ENCODE data around the gene SLC7A7. TPM values are rescaled to one million over a fixed set of nuclear protein-coding genes. Genes with fewer than 3 reads are reported as not detected.

The SLC7A7 gene
- polyA plus RNA-seq, 1 donor from 2014 or later: not detected

DNA sequence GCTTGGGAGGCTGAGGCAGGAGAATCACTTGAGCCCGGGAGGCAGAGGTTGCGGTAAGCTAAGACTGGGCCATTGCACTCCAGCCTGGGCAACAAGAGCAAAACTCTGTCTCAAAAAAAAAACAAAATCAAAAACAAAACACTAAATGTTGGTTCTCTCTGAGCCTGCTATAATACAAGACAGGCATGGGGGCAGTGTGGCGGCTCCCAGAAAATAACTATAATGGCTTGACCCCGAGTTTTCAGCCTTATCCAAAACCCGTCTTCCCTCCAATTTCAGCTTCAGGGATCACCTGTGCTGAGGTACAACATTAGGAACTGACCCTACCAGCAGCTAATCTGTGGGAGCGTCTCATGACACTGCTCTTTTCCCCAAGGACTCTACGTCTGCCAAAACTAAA is 862 bp downstream of the SLC7A7 start:
- Histone ChIP-seq H3K9me3 (ENCODE audit: low read length) (no peaks in the 10 kb centered on the region), H3F3A (ENCODE audit: insufficient read depth, low read length, poor library complexity, severe bottlenecking) (no peaks in the 10 kb centered on the region), H3K27ac (ENCODE audit: low read length) (no peak overlapping the region), H3K79me2 (replicated peaks; ENCODE audit: insufficient read depth, low read length) (no peaks in the 10 kb centered on the region), H3K9ac (ENCODE audit: low read length) (no peak overlapping the region), H3K4me2 (ENCODE audit: low read length) (no peak overlapping the region), H4K20me1 (ENCODE audit: insufficient read depth) (no peaks in the 10 kb centered on the region), H3K9me2 (ENCODE audit: insufficient read depth, low read length) (no peaks in the 10 kb centered on the region), H3K36me3 (ENCODE audit: insufficient read depth, low read length) (no peaks in the 10 kb centered on the region), H2AFZ (ENCODE audit: low read depth, low read length) (no peak overlapping the region), H3K4me3 (ENCODE audit: low read length) (no peak overlapping the region), H3K27me3 (ENCODE audit: insufficient read depth, low read depth, low read length) (no peaks in the 10 kb centered on the region)
- TF ChIP-seq MXI1 (conservative IDR thresholded peaks at IDR 0.05; ENCODE audit: poor library complexity, severe bottlenecking) (no peak), TAF1 (IDR thresholded peaks at IDR 0.05; ENCODE audit: low read depth) (no peak), POLR2AphosphoS5 (IDR thresholded peaks at IDR 0.05) (no peak), SMC3 (conservative IDR thresholded peaks at IDR 0.05; ENCODE audit: poor library complexity) (no peak), EP300 (conservative IDR thresholded peaks at IDR 0.05; ENCODE audit: poor library complexity, severe bottlenecking) (no peak), RAD21 (conservative IDR thresholded peaks at IDR 0.05) (no peak), EZH2 (IDR thresholded peaks at IDR 0.05; ENCODE audit: borderline replicate concordance, insufficient read depth, low read length, poor library complexity, severe bottlenecking) (no peak)
- TF ChIP-seq, protein P1, sequence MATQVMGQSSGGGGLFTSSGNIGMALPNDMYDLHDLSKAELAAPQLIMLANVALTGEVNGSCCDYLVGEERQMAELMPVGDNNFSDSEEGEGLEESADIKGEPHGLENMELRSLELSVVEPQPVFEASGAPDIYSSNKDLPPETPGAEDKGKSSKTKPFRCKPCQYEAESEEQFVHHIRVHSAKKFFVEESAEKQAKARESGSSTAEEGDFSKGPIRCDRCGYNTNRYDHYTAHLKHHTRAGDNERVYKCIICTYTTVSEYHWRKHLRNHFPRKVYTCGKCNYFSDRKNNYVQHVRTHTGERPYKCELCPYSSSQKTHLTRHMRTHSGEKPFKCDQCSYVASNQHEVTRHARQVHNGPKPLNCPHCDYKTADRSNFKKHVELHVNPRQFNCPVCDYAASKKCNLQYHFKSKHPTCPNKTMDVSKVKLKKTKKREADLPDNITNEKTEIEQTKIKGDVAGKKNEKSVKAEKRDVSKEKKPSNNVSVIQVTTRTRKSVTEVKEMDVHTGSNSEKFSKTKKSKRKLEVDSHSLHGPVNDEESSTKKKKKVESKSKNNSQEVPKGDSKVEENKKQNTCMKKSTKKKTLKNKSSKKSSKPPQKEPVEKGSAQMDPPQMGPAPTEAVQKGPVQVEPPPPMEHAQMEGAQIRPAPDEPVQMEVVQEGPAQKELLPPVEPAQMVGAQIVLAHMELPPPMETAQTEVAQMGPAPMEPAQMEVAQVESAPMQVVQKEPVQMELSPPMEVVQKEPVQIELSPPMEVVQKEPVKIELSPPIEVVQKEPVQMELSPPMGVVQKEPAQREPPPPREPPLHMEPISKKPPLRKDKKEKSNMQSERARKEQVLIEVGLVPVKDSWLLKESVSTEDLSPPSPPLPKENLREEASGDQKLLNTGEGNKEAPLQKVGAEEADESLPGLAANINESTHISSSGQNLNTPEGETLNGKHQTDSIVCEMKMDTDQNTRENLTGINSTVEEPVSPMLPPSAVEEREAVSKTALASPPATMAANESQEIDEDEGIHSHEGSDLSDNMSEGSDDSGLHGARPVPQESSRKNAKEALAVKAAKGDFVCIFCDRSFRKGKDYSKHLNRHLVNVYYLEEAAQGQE (IDR thresholded peaks at IDR 0.05; ENCODE audit: borderline replicate concordance): no peak
- TF ChIP-seq, protein P2, sequence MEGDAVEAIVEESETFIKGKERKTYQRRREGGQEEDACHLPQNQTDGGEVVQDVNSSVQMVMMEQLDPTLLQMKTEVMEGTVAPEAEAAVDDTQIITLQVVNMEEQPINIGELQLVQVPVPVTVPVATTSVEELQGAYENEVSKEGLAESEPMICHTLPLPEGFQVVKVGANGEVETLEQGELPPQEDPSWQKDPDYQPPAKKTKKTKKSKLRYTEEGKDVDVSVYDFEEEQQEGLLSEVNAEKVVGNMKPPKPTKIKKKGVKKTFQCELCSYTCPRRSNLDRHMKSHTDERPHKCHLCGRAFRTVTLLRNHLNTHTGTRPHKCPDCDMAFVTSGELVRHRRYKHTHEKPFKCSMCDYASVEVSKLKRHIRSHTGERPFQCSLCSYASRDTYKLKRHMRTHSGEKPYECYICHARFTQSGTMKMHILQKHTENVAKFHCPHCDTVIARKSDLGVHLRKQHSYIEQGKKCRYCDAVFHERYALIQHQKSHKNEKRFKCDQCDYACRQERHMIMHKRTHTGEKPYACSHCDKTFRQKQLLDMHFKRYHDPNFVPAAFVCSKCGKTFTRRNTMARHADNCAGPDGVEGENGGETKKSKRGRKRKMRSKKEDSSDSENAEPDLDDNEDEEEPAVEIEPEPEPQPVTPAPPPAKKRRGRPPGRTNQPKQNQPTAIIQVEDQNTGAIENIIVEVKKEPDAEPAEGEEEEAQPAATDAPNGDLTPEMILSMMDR (IDR thresholded peaks at IDR 0.05; ENCODE audit: poor library complexity, severe bottlenecking): no peak

DNA sequence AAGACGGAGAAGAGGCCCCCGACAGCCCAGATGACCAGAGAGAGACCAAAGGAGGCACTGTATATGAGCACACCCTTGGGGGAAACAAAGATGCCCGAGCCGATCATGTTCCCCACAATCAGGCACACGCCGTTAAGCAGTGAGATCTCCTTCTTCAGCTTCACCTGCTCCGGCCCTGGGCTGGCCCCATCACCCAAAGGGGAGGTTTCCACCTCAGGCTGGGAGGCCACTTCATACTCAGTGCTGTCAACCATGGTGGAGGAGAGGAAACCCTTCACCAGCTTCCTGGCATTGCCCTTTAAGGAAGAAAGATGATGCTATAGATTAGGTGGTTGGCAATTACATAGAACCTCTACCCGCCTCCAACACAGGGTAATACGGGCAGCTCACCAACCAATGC is 2.1 kb downstream of the SLC7A7 start:
- no peaks in the 10 kb centered on the region for H4K20me1 ChIP-seq (ENCODE audit: insufficient read depth)
- no peak overlapping the region for H3K4me2 ChIP-seq (ENCODE audit: low read length)

More for the DNA sequence above, 2.1 kb downstream of the SLC7A7 start:
- H3F3A ChIP-seq (ENCODE audit: insufficient read depth, low read length, poor library complexity, severe bottlenecking): no peaks in the 10 kb centered on the region
- no peaks in the 10 kb centered on the region for H3K36me3 ChIP-seq (ENCODE audit: insufficient read depth, low read length)
- H3K27ac ChIP-seq (ENCODE audit: low read length): no peak overlapping the region
- no peaks in the 10 kb centered on the region for H3K79me2 ChIP-seq (replicated peaks; ENCODE audit: insufficient read depth, low read length)
- no peaks in the 10 kb centered on the region for H3K9me3 ChIP-seq (ENCODE audit: low read length)
- H2AFZ ChIP-seq (ENCODE audit: low read depth, low read length): no peak overlapping the region
- H3K27me3 ChIP-seq (ENCODE audit: insufficient read depth, low read depth, low read length): no peaks in the 10 kb centered on the region
- H3K9me2 ChIP-seq (ENCODE audit: insufficient read depth, low read length): no peaks in the 10 kb centered on the region
- H3K9ac ChIP-seq (ENCODE audit: low read length): no peak overlapping the region
- H3K4me3 ChIP-seq (ENCODE audit: low read length): no peak overlapping the region
- TF ChIP-seq, protein P1 (IDR thresholded peaks at IDR 0.05; ENCODE audit: borderline replicate concordance): no peak
- no peak for TF ChIP-seq TAF1 (IDR thresholded peaks at IDR 0.05; ENCODE audit: low read depth)

Data from neural cell (in vitro differentiated cells).